GM13976 (cell line): Measurements from ENCODE around the gene MX1.

Experiments used
- DNase-seq: peaks from one replicate; pipeline ENCODE4 v3.0.0; 2012; ENCODE audit warnings: low spot score
- in situ Hi-C: fragments of 300-500 bp; cut with MboI; formaldehyde crosslinking; loops from one replicate; pipeline ENCODE4 v1.12.0; 2022; ENCODE audit warnings: low sequenced_read_pairs, mixed read lengths, inconsistent platforms; ENCODE audit not compliant: unreplicated experiment
- TF ChIP-seq, protein P1 (sequence below): IDR thresholded peaks from 2 replicates; pipeline ENCODE4 v1.5.1; 2012; ENCODE audit warnings: borderline replicate concordance, mild to moderate bottlenecking; ENCODE audit not compliant: insufficient read depth; ENCODE audit errors: extremely low read depth, missing control alignments, control extremely low read depth

Gene MX1

DNA sequence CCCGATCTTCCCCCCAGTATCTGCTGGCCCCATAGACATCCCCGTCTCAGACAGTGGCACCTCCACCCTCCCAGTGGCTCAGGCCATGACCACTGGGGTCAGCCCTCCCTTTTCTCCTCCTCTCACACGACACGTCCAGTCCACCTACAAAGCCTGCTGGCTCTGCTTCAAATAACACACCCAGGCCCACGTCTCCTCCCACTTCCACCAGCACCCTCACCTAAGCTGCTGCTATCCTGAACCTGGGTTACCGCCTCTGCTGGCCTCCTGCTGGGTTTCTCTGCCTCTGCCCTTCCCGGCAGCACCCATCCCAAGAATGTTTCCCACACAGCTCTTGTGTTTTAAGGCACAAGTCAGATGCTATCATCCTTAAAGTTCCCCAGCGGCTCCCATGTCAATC lies 38.2 kb upstream of the MX1 start:
- in situ Hi-C loops, result no loop called here
- DNase-seq, result no peak
- TF ChIP-seq, protein P1, sequence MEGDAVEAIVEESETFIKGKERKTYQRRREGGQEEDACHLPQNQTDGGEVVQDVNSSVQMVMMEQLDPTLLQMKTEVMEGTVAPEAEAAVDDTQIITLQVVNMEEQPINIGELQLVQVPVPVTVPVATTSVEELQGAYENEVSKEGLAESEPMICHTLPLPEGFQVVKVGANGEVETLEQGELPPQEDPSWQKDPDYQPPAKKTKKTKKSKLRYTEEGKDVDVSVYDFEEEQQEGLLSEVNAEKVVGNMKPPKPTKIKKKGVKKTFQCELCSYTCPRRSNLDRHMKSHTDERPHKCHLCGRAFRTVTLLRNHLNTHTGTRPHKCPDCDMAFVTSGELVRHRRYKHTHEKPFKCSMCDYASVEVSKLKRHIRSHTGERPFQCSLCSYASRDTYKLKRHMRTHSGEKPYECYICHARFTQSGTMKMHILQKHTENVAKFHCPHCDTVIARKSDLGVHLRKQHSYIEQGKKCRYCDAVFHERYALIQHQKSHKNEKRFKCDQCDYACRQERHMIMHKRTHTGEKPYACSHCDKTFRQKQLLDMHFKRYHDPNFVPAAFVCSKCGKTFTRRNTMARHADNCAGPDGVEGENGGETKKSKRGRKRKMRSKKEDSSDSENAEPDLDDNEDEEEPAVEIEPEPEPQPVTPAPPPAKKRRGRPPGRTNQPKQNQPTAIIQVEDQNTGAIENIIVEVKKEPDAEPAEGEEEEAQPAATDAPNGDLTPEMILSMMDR, result no peak

DNA sequence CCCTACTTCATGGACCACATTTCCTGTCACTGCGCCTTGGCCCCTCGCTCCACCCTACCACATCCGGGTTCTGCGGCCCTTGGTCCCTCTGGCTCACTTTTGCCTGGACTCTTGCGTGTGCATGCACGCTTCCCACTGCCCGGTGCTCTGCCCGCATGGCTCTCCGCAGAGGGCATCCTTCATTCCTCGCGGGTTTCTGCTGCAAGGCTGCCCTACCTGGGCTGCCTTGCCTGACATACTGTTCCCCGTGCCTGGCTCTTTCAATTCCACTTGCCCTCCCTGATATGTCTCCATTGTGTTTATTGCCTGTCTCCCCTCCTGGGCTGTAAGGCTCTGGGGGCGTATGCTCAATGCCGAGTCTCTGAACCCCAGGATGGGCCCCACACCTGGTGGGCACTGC lies 37.8 kb upstream of the MX1 start:
- in situ Hi-C loops, result no loop called here
- TF ChIP-seq, protein P1, result no peak
- DNase-seq, result no peak

DNA sequence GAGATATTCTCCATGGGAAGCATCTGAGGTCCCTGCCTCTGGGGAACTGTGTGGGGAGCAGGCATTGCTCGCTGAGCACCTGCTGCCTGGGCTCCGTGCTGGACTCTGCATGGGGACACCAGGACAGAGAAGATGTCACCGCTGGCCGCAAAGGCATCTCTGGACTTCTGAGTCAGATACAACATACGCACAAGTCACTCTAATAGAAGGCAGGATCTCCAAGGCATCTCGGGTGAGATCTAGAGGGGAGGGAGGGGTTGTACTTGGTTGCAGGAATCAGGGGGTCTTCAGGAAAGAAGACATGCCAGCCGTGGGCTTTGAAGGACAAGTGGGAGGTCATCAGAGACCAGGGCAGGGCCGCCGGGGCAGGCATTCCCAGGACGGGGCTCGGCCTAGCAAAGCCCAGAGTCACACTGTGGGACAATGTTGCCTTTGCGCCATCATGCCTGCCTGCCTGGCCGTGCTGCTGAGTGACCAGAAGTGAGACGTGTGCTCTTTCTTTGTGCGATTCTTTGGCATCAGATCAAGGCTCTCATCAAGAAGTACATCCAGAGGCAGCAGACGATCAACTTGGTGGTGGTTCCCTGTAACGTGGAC lies 35.9 kb upstream of the MX1 start:
- TF ChIP-seq, protein P1, result no peak
- DNase-seq, result no peak
- in situ Hi-C loops, result no loop called here

DNA sequence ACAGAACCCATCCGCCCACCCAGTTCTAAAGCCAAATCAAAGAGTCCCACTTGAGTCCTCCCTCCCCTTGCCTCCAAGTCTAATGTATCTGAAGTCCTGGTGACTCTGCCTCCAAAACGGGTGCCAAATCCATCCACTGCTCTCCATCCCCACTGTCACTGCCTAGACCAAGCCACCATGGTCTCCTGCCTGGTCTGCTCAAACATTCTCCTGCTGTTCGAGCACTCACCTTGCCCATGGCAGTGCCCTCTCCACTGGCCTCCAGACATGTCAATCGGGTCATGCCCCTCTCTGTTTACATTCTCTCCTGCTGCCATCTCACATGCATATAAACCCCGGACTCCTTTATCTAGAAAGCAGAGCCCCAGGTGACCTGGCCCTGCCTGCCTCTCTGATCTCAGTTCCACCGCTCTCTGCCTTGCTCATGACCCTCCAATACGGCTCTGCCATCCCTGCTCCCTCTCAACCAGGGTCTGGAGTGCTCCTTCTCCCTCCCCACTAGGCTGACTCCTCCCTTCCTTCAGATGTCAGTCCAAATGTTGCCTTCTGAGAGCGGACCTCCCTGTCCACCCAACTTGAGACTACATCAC lies 32.1 kb upstream of the MX1 start:
- TF ChIP-seq, protein P1, result no peak
- in situ Hi-C loops, result no loop called here
- no peak for DNase-seq

DNA sequence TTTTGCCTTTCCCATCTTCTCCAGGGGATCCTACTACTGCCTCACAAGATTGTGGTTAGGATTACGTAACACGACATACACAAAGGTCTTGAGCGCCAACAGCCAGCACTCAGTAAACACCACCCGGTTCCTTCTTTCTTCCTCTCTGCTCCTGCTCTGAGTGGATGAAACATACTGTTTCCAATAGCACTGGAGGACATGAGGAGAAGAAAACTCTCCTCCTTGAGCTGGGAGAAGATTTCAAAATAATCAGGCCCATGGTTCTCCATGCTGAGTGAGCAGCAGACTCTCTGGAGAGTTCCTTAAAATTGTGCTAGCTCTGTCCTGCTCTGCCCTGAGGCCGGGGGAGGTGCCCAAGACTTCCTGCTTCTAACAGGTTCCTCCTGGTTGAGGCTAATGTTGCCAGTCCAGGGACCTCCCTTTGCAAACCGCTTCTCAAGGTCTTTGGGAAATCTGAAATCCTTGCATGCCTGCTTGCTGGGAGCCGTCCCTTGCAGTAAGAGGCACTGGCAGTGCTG lies 29.4 kb upstream of the MX1 start:
- no peak for DNase-seq
- TF ChIP-seq, protein P1, result no peak

DNA sequence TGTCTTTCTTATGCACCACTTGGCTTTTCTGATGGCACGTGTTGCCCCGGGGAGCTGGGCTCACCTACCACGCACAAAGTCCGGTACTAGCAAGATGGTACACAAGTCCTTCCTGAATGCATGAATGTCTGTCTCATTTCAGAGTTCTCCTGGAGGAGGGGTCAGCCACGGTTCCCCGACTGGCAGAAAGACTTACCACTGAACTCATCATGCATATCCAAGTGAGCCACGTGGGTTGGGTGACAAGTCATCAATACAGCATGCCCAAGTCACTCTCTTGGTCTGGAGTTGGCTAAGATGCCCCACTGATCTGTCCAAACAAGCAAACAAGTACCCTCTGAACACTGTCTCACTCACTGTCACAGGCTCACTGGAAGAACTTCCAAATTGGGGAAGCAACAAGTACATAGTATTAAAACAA lies 28.6 kb upstream of the MX1 start:
- TF ChIP-seq, protein P1, result no peak
- no peak for DNase-seq
- in situ Hi-C loops, result no loop called here

More for the DNA sequence above, 29.4 kb upstream of the MX1 start:
- in situ Hi-C loops, result no loop called here
